NCI-H460 (cell line): ENCODE data around the gene BHLHE40. TPM values are rescaled to one million over a fixed set of nuclear protein-coding genes. Genes with fewer than 3 reads are reported as not detected.

ENCODE experiments used
- DNase-seq: peaks from one replicate; pipeline ENCODE4 v3.0.0-alpha.2; 2016; ENCODE audit warnings: low read depth; ENCODE audit errors: extremely low read depth
- polyA plus RNA-seq: library from polyadenylated mRNA; depleted of rRNA; stranded (reverse); fragments of >200 nt; gene quantifications from 2 replicates; pipeline ENCODE4 v1.2.3, GENCODE V29; 2014; cell fraction: nucleus; rRNA removed
- total RNA-seq: library from RNA; depleted of rRNA; stranded (reverse); fragments of >200 nt; shearing (Covaris generic); gene quantifications from 2 replicates; pipeline ENCODE4 v1.2.3, GENCODE V29; 2014; rRNA removed

Gene BHLHE40
- 64.5 and 76.8 TPM in 2 replicates for total RNA-seq
- 27.8 and 29.0 TPM in 2 replicates for polyA plus RNA-seq

GRCh38 chr3:4979428-4980228, at the start of gene BHLHE40:
Gene BHLHE40, plus strand, starts transcription at chr3:4979437. Its CDS starts 282 bp downstream, at chr3:4979719.
- DNase-seq, result peak; percentile 13

DNA sequence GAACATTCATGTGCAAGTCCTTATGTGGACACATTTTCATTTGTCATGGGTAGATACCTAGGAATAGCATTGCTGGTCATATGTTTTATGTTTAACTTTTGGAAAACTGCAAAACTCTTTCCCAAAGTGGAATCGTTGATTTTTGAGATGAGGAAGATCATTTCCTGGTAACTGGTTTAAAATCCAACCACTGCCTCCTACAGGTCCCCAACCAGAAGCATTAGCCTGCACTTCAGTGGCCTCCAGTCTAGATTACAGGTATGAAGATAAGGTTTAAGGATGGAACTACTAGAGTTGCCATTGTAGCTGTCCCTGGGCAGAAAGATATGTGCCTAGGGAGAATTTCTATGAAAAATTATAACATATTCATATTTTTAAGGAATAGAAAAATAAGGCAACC, 48.7 kb upstream of the BHLHE40 start:
- no peak for DNase-seq

GRCh38 chr3:4934050-4934449, 45.2 kb upstream of the BHLHE40 start:
- DNase-seq, result no peak

GRCh38 chr3:4935347-4935746, 43.9 kb upstream of the BHLHE40 start:
- no peak for DNase-seq

- no peak for DNase-seq
These were observed 42.1 kb upstream of the BHLHE40 start for GRCh38 chr3:4936982-4937614.

DNA sequence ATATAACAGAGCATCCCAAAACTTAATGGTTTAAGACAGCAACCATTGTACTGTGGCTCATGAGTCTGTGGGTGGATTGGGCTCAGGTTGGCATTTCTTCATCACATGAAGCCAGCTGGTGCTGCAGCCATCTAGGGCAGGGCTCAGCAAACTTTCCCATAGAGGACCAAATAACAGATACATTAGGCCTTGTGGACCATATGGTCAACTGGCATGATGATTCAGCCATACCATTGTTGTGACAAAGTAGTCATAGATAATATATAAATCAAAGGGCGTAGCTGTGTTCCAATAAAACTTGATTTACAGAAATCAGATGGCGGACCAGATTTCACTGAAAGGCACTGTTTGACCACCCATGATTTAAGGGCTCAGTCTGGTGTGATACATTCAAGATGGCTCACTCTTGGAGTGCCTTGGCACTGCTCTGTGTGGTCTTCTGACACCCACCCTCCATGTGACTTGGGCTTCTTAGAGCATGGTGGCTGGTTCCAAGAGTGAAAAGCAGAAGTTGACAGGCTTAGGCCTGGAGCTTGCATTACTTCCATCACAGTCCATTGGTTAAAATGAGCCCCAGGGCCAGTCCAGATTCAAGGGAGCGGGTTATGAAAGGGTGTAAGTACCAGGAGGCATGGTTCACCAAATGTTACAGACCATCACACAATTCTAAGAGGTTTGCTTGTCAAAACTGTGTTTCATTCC, 40.8 kb upstream of the BHLHE40 start:
- DNase-seq, result no peak

DNA sequence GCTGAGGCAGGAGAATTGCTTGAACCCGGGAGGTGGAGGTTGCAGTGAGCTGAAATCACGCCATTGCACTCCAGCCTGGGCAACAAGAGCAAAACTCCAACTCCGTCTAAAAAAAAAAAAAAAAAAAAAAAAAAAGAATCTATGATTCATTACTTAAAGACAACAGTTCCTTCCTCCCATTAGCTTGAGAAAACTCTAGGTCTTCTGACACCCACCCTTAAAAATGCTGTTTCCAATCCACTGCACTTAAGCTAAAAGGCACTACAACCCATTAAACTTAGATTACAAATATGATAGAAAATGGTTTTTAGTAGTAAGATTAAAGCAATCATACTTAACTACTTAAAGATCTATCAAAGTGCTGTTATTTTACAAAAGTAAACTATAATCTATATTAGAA, 40.0 kb upstream of the BHLHE40 start:
- DNase-seq, result no peak

GRCh38 chr3:4940985-4941384, 38.3 kb upstream of the BHLHE40 start:
- no peak for DNase-seq

- DNase-seq, result no peak
These were observed 35.7 kb upstream of the BHLHE40 start for GRCh38 chr3:4943549-4943948.

DNA sequence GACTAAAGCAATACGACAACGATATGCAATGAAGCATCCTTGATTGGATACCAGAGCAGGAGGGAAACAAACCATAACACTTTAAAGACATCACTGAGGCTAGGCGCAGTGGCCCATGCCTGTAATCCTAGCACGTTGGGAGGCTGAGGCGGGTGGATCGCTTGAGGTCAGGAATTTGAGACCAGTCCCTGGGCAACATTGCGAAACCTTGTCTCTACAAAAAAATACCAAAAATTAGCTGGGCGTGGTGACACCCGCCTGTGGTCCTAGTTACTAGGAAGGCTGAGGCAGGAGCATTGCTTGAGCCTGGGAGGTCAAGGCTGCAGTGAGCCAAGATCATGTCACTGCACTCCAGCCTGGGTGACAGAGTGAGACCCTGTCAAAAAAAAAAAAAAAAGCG, 33.9 kb upstream of the BHLHE40 start:
- no peak for DNase-seq

DNA sequence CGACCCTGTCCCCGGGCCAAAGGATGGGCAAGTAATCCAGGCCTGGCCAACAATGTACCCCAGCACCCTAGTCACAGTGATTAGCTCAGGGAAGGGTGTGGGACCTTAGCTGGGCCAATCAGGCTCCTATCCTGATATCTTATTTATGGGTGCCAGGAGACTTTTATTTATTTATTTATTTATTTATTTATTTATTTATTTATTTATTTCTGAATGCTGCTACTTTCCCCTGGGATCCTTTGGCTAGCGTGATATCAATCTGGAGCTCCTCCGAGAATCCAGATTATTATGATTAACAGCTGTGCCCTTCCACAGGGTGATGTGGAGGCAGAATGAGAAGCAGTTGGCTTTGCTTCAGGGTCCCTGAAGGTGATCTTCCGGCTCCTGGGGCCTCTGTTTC, 32.2 kb upstream of the BHLHE40 start:
- DNase-seq, result no peak

GRCh38 chr3:4948395-4948794, 30.8 kb upstream of the BHLHE40 start:
- DNase-seq, result no peak

- no peak for DNase-seq
These were observed 30.2 kb upstream of the BHLHE40 start for GRCh38 chr3:4949004-4949403.

GRCh38 chr3:4949659-4950058, 29.6 kb upstream of the BHLHE40 start:
- no peak for DNase-seq

GRCh38 chr3:4950351-4950784, 28.9 kb upstream of the BHLHE40 start:
- no peak for DNase-seq

- no peak for DNase-seq
These were observed 28.3 kb upstream of the BHLHE40 start for GRCh38 chr3:4950948-4951347.

DNA sequence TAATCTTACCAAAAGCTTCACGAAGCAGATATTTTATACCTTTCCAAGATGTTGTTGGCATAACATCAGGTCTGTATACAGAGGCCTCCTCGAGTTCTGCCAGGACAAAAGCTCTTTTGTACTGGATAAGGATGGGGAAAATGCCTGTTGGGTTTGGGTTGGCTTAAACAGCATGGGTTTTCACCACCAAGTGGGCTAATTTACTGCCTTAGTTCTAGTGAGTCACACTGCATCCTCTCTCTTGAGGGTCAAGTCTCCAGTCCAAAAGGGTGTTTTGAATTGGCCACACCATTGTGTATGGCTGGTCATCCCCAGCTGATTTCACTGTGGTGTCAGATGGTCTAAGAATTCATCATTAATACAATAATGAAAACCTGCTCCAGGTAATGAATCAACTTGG, 26.1 kb upstream of the BHLHE40 start:
- DNase-seq, result no peak

DNA sequence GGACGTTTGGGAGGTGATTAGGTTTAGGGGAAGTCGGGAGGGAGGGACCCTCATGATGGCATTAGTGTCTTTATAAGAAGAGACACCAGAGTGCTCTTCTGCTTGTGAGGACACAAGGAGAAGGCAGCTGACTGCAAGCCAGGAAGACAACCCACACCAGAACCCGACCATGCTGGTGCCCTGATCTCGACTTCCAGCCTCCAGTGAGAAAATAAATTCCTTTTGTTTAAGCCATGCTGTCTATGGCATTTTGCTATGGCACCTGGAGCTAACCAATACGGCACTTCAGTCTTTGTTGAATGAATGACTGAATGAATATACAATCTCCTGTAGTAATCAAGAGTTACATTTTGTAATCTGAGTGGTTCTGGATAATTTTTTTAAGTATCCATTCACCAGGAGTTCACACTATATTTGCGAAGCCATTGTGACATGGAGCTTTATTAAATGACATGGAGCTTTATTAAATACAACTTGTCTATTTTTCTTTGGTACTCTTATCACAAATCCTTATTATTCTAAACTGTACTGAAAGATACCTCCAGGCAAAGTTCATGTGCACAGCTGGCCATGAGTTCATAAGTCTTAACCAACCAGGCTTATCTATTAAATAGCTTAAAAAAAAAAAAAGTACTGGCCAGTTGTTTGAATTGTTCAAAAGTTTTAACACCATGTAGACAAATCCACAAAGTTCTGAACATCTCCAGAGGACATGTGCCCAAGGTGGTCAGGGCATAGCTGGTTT, 24.8 kb upstream of the BHLHE40 start:
- no peak for DNase-seq

GRCh38 chr3:4956099-4956498, 23.1 kb upstream of the BHLHE40 start:
- DNase-seq, result no peak

DNA sequence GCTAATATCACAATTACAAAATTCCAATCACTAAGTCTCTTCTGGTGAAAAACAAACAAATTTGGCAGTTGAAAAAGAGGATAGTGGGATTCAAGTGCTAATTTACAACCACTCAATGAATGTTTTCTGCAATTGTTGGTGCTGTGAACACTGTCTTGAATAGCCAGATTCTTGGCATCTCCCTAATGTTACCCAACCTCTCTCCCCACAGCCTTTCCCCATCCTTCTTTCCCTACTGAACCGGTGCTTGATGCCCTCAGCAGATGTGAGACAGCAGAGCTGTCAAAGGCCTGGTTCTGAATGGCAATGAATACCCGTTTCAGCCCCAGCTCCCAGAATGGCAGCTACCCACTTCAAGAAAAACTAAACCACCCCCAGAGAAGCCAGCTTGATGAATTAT, 22.5 kb upstream of the BHLHE40 start:
- no peak for DNase-seq

GRCh38 chr3:4957978-4958377, 21.3 kb upstream of the BHLHE40 start:
- no peak for DNase-seq
